GM18526 (cell line): ENCODE data around the gene LHFPL2.

Experiments
- POLR2A ChIP-seq: IDR thresholded peaks from 3 replicates; pipeline ENCODE4 v1.6.1; 2011; ENCODE audit not compliant: insufficient read length; ENCODE audit errors: extremely low read depth

LHFPL2 gene

DNA sequence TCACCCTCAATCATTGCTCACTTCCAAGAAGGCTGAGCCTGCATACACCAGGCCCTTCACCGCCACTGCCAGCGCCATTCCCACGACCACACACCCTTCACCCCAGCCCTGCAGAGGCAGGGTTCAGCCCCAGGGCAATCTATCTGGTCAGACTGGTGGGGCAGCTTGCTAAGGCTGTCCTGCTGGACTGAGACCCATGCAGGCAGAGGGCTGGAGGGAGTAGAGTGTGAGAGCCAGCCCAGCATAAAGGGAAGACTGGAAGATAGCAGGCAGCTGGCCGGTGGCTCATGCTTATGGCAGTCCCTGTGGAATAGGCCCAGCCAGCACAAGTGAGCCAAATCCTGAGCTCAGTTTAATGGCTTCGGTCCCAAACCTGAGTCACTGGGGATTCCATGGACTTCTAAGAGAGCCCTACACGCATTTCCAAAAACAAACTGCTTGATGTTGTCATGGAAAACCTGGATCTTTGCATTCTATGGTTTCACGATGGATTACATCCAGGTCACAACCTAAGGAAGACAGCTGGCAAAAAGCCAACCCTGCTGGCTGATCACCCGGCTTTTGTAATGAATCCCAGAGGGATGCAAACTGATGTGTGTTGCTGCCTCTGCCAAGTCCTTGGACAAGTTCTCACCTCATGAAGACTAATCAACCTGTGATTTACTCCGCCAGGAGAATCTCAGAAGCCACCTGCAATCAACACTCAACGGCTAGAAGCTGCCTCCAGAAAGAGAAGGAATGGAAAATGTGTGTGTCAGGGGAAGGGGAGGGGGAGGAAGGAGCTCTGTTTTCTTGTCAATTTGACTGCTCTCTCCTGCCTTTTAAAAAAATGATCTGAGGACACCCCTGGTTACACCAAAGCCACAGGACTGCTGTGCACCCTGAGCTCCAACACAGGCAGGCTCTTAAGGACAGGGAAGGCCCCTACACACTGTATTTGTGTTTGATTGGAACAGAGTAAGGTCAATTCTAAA lies 143.6 kb downstream of the LHFPL2 start:
- no peak for TF ChIP-seq POLR2A

DNA sequence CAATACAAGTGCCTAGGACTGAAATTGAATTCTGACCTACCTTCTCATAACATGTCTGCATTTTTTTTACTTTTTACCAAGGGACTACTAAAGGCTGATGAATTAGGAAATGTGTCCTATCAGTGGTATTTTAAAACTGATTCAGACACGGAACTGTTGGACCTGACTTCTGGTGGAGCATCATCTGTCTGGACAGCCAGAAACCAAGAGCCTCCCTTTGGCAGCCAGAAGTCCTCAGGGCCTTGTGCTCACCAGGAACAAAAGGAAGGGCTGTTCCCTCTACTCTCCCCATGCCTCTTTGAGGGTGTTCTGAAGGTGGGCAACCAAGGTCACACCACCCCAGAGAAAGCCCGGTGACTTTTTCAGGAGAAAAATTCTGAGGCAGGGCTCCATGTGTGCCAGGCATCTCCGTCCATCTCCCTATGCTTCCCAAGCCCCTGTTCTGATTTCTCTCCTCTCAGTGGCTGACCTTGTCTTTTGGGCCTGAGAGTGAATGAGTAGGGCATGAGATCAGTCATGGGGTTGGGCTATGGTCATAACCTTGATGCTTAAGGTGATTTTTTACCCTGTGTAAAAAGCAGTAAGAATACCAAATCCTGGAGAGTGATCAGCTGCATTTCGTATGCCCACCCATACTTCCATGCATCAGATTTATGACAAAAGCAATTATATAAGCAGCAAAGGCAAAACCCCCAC lies 144.5 kb downstream of the LHFPL2 start:
- no peak for TF ChIP-seq POLR2A

DNA sequence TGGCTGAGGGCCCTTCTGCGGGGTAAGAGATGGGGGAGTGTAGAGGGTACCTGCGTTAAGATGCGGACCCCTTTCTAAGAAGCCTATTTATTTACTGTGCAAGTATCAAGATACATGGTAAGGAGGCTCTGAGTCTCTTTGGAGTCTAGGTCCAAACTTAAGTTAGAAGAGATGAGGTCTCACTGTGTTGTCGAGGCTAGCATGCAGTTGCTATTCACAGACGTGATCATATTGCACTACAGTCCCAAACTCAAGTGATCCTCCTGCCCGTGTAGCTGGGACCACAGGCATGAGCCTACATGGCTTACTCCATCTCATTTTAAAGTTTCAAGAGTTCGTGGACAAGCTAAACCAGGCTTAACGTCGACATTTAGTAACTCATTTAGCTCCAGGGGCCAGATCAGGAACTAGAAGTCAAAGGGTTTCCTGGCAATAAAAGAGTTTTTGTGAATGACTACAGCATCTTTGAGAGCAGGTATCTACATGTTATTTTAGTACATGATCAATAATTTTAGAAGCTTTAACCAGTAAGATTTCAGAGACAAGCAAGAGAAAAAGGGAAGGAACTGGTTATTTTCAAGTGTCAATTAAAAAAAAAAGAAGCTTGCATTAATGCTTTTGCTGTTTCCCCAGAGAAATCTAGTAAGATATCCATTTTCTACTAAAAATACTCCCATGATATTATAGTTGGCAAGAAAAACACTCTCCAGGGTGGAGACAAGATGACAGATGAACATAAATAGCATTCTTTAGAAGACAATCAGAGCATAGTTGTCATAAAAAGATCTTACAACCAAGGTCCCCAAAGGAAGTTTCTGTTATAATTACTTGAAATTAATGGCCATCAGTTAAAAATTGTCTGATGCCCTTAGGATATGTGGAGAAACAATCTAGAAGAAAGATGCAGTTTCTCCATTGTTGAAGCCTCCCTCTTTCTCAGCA lies 146.9 kb downstream of the LHFPL2 start:
- no peak for TF ChIP-seq POLR2A

DNA sequence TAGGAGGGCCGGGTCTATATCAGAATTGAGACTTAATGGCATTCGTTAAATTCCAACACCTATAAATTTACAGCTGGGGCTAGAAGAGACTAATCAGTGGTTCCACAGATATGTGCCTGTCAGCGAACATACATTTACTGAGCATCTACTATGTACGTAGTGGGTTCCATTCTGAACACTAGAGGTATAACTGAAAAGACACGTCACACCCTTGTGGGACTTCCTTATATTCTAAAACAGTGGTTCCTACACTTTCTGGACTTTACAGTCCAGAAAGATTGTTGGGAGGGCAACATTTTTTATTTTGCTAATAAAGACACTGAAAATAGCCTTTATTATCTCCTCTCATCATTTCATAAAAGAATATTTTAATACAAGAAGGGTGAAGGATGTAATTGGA lies 147.7 kb downstream of the LHFPL2 start:
- no peak for TF ChIP-seq POLR2A

DNA sequence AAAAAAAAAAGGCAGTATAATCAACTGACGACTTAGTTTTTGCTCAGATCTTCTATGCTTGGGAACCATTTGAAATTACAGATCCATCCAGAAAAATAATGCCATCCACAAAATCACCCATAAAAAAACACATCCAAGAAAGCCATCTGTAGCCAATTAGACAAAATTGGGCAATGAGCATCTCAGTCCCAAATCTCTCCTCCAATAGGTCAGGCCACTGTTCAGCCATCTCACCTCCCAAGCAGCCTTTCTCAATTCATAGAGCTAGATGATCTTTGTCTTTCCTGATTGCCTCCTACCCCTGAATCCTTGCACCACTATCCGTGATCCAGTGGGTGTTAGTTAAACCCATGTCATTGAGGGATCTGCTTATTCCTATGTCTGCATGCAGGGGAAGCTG lies 148.5 kb downstream of the LHFPL2 start:
- TF ChIP-seq POLR2A = no peak

DNA sequence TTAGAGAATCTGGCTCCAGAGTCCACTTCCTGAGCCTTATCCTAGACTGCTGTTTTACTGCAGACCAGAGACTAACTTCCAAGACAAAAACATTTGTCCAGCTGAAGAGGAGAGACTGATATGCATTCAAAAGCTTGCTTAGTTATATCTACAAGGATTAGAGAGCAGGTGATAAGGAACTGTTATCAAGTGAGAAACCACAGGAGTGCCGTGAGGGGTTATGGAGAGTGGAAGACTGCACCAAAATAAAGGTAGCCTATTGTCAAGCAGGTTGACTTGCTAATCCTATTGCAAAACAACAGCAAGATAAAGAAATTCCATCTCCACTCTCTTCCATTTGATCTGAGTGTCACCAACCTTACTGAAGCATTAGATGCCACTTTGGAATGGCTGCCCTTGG lies 149.1 kb downstream of the LHFPL2 start:
- no peak for TF ChIP-seq POLR2A

DNA sequence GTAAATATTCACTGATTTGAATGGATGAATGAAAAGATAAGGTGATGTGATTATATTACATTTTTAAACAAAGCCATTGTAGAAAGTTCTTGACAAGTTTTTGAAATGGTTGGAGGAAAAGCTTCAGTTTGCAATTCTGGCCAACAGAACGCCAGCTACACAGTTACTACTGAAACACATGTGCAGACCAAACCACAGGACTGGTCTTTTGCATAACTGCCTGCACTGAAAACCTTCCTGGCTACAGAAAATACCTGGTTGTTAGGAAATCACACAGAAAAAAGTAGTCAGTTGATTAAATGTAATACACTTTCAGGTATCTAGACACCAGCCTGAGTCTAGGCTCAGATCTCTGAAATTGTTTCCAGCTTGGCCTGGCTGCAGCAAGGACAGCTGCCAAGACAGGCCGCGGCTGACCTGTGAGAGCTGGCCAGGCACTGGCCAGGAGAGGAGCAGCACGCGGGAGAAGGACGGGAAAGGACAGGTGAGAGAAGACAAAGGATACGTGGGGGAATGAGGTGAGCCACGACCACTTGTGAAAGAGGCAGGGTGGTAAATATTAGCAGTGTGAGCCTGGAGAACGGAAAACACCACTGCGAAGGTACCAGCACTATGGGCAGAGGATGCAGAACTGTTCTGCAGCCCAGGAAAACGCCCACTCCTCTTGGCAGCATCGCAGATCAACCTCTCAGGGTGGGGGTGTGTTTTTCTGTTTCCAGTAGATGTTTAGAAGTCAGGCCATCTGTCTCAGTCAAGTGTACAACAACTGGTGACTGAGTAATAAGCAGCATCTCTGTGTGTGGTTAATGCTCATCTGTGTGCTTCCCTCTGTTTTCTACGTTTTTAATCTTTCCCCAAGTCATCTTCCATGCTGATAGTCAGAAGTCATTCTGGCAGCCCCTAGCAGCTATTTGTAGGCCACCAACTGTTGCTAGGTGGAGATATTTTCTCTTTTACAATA lies 150.7 kb downstream of the LHFPL2 start:
- TF ChIP-seq POLR2A = no peak

DNA sequence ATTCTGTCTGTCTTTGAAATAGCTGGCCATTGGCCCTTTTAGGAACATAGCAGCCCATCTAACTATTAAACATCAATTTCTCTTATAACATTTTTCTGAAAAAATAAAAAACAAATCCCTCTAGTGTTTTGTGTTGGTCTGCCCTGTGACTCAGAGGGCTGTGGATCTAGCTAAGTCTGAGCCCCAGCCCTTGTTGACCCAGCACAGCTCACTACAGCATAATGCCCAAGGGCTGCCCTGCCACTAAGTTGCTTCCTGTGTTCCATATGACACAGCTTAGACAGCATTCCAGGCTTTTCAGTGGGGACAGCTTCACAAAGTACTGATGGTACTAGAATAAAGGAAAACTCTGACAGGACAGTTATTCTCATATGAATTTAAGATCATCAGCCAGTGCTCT lies 152.2 kb downstream of the LHFPL2 start:
- no peak for TF ChIP-seq POLR2A

DNA sequence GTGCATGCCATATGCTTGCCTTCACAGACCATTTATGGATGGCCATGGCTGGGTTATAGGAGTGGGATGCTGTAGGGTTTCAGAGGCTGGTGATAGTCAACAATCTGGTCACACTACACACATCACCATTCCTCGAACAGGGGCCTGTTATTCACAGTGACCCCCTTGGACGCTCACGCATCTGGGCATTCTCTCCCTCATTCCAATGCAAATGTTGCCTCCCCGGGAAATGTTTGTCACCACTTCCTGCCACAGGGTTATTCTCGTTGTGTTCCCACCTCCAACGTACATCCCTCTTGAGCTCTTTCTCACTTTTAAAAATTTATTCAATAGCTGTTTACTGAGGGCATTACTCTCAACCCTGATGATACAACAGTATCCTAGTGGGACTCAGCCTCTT lies 152.8 kb downstream of the LHFPL2 start:
- TF ChIP-seq POLR2A = no peak

DNA sequence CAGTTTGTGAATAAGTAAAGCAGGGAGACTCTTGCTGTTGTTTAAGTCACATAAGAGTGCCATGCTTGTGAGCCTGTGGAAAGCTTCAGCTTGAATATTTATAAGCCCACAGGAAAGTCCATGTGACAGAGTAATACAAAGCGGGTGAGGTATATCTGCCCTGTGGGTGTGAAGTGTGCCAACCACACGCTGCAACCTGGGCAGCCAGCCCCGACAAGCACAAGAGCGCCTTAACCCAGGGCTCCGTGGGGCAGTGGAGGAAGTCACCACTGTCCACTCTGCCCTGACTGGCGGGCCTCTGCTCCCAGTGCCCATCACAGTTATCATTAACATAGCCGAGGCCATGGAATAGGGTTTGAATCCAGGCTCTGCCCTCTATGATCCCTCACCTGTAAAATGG lies 155.9 kb downstream of the LHFPL2 start:
- no peak for TF ChIP-seq POLR2A

DNA sequence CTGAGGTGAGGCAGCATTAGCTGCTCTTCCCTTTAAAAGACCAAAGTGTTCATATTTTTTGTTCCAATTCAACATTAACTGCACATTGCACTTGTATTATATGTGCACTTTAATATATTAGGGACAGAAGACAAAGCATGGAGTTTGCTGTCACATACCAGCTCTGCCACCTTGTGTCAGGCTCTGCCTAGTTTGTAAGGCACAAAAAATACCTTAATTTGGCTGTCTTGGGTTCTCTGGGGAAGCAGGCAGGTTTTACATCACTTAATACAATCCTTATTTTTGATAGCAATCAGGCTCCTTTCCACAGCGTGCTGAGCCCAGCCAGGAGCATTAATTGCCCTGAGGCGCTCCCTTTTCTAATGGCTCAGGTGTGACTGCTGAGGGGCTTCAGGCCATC lies 156.3 kb downstream of the LHFPL2 start:
- TF ChIP-seq POLR2A = no peak

DNA sequence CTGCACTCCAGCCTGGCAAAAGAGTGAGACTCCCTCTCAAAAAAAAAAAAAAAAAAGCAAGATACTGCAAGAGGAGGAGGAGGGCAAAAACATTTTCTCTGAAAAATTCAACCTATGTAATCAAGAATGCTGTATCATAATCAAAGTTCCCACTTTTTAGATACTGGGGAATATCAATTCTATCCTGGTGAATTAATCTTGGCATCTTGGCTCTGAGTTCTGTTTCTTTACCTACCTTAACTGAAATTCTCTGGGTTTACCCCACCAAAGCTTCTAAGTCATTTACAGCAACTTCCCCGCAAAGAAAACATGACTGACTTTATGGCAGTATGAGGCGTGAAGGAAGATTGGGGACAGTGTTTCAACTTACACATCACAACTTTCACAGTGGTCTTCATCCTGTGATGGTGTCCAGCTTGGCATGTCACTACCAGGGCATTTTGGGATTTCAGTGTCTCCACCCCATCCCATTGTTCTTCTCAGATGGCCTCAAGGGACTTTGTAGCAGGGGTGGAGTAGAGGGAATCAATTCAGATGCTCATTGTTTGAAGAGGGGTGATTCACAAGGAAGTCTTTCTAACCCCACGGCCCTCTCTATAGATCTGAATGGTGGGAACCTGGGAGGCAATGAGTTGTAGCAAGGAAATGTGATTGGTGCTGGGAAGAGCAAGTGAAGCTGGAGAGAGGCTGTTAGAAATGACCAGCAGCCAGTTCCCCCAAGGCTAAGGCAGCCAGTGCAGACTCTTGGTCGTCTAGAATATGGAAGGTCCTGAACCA lies 157.7 kb downstream of the LHFPL2 start:
- no peak for TF ChIP-seq POLR2A

DNA sequence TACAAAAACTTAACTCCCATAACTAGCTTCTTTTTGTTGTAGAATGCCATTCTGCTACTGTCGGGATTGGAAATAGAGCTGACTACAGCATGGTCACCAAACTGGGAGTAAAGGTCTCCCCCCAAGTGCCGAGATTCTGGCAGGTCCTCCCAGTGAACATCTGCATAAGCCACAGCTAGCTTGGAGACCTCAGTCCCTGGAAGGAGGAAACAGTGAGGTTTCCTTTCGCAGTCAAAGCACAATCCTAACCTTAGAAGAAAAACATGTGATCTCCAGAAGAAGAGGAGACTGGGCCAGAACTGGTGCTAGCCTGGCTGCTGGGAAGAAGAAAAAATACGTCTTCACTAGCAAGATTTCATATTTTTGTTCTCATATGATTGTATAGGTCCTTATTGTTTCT lies 160.7 kb downstream of the LHFPL2 start:
- no peak for TF ChIP-seq POLR2A
